PC-9 (cell line): ENCODE results near the gene OR7G3. TPM values are rescaled to one million over a fixed set of nuclear protein-coding genes. Genes with fewer than 3 reads are reported as not detected.

Experiments
- BruUV-seq: library from RNA; stranded (reverse); fragments of 400-500 nt; replicated peaks from 2 replicates; lab custom pipeline; 2021; lab: Mats Ljungman, UMichigan
- CTCF ChIA-PET: fragments of 300-600 bp; sonication (Branson Sonifier 250); formaldehyde crosslinking; loops from one replicate; lab custom pipeline; 2022; ENCODE audit warnings: antibody characterized with exemption; lab: Charles Lee
- POLR2A ChIA-PET: fragments of 300-600 bp; sonication (Branson Sonifier 250); formaldehyde crosslinking; loops from one replicate; lab custom pipeline; 2022; ENCODE audit warnings: antibody characterized with exemption; ENCODE audit not compliant: unreplicated experiment; lab: Charles Lee
- DNase-seq, 2 experiments: peaks; one replicate each; pipeline versions ENCODE4 v3.0.0 to v3.0.0-alpha.2; 2015 to 2022; ENCODE audit warnings: mixed read lengths in 1 of 2
- H2AFZ ChIP-seq: fragments of 200-600 bp; sonication (generic); 2 replicates; pipeline ENCODE4 v1.8.1; 2017; ENCODE audit warnings: antibody characterized with exemption
- H3F3A ChIP-seq: fragments of 200-600 bp; sonication (generic); 2 replicates; pipeline ENCODE4 v1.8.1; 2017; ENCODE audit warnings: antibody characterized with exemption, mild to moderate bottlenecking, low read depth; ENCODE audit not compliant: insufficient read depth
- H3K27ac ChIP-seq: fragments of 200-600 bp; sonication (generic); 2 replicates; pipeline ENCODE4 v1.6.1; 2016; ENCODE audit warnings: mixed run types
- H3K27me3 ChIP-seq: fragments of 200-600 bp; sonication (generic); 2 replicates; pipeline ENCODE4 v1.6.1; 2016; ENCODE audit warnings: low read depth, mixed run types; ENCODE audit not compliant: insufficient read depth
- H3K36me3 ChIP-seq: fragments of 200-600 bp; sonication (generic); 2 replicates; pipeline ENCODE4 v1.6.1; 2016; ENCODE audit warnings: low read depth, mixed run types
- H3K4me1 ChIP-seq: fragments of 200-600 bp; sonication (generic); replicated peaks from 2 replicates; pipeline ENCODE4 v1.6.1; 2016; ENCODE audit warnings: mixed run types; ENCODE audit not compliant: insufficient read depth
- H3K4me2 ChIP-seq: fragments of 200-600 bp; sonication (generic); 2 replicates; pipeline ENCODE4 v1.6.1; 2017; ENCODE audit warnings: mixed run types
- H3K4me3 ChIP-seq: fragments of 200-600 bp; sonication (generic); 2 replicates; pipeline ENCODE4 v1.6.1; 2016; ENCODE audit warnings: mixed run types
- H3K79me2 ChIP-seq: fragments of 200-600 bp; sonication (generic); 2 replicates; pipeline ENCODE4 v1.6.1; 2017; ENCODE audit warnings: low read depth, mixed run types
- H3K9me2 ChIP-seq: fragments of 200-600 bp; sonication (generic); 2 replicates; pipeline ENCODE4 v1.8.1; 2017; ENCODE audit warnings: mild to moderate bottlenecking; ENCODE audit not compliant: insufficient read depth
- H3K9me3 ChIP-seq: fragments of 200-600 bp; sonication (generic); 2 replicates; pipeline ENCODE4 v1.8.1; 2016; ENCODE audit warnings: low read depth; ENCODE audit not compliant: insufficient read depth
- H4K20me1 ChIP-seq: fragments of 200-600 bp; sonication (generic); 2 replicates; pipeline ENCODE4 v1.8.1; 2017; ENCODE audit not compliant: insufficient read depth
- EZH2 ChIP-seq: fragments of 200-600 bp; sonication (generic); IDR thresholded peaks from 2 replicates; pipeline ENCODE4 v1.8.0; 2017; ENCODE audit warnings: antibody characterized with exemption, low read depth
- intact Hi-C: fragments of 100-400 bp; cut with micrococcal nuclease; formaldehyde crosslinking; loops from one replicate; pipeline ENCODE4 v1.10.0; 2022; ENCODE audit not compliant: unreplicated experiment
- total RNA-seq: library from RNA; stranded (reverse); gene quantifications from 2 replicates; pipeline ENCODE4 v1.2.3, GENCODE V29; 2021
- TF ChIP-seq, protein P1 (sequence below): fragments of 200-600 bp; sonication (generic); conservative IDR thresholded peaks from 2 replicates; pipeline ENCODE4 v1.6.1; 2017; ENCODE audit warnings: mixed run types, antibody characterized with exemption, mild to moderate bottlenecking, moderate library complexity

The OR7G3 gene
- total RNA-seq, 1 experiment from 2014 or later, result not detected

- Histone ChIP-seq H3K27me3 (no peaks in the 10 kb centered on the region), H3F3A (peaks cover 17% of the 10 kb centered on the region; the same call in 1 of the 2 replicates), H3K4me1 (no peaks in the 10 kb centered on the region), H3K9me2 (no peaks in the 10 kb centered on the region), H3K4me2 (no peak overlapping the region), H2AFZ (no peak overlapping the region), H4K20me1 (no peaks in the 10 kb centered on the region), H3K79me2 (peaks cover 14% of the 10 kb centered on the region), H3K36me3 (peaks cover 85% of the 10 kb centered on the region), H3K27ac (no peak overlapping the region), H3K9me3 (peaks cover 69% of the 10 kb centered on the region), H3K4me3 (no peak overlapping the region; the same call in 1 of the 2 replicates)
- POLR2A ChIA-PET, result no interaction called here
- BruUV-seq, result no TSS peak
- CTCF ChIA-PET, result no interaction called here
- intact Hi-C loops, result no loop called here
- no peak for TF ChIP-seq EZH2
- TF ChIP-seq, protein P1, sequence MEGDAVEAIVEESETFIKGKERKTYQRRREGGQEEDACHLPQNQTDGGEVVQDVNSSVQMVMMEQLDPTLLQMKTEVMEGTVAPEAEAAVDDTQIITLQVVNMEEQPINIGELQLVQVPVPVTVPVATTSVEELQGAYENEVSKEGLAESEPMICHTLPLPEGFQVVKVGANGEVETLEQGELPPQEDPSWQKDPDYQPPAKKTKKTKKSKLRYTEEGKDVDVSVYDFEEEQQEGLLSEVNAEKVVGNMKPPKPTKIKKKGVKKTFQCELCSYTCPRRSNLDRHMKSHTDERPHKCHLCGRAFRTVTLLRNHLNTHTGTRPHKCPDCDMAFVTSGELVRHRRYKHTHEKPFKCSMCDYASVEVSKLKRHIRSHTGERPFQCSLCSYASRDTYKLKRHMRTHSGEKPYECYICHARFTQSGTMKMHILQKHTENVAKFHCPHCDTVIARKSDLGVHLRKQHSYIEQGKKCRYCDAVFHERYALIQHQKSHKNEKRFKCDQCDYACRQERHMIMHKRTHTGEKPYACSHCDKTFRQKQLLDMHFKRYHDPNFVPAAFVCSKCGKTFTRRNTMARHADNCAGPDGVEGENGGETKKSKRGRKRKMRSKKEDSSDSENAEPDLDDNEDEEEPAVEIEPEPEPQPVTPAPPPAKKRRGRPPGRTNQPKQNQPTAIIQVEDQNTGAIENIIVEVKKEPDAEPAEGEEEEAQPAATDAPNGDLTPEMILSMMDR, result no peak
- DNase-seq, result no peak
Observed at GRCh38 chr19:9159891-9160290, 33.1 kb upstream of the OR7G3 start.

GRCh38 chr19:9156304-9156703 lies 29.6 kb upstream of the OR7G3 start:
- TF ChIP-seq, protein P1, result no peak
- H3K79me2 ChIP-seq, result peaks cover 49% of the 10 kb centered on the region
- ChIA-PET POLR2A (no interaction called here), CTCF (no interaction called here)
- no TSS peak for BruUV-seq
- no peak overlapping the region for H2AFZ ChIP-seq
- H3F3A ChIP-seq, result peaks cover 16% of the 10 kb centered on the region; the same call in 1 of the 2 replicates
- intact Hi-C loops, result no loop called here
- peaks cover 80% of the 10 kb centered on the region for H3K9me3 ChIP-seq
- no peaks in the 10 kb centered on the region for H3K27me3 ChIP-seq
- H4K20me1 ChIP-seq, result no peaks in the 10 kb centered on the region; the same call in 1 of the 2 replicates
- DNase-seq, result no peak
- no peak overlapping the region for H3K4me2 ChIP-seq
- H3K4me1 ChIP-seq, result no peaks in the 10 kb centered on the region
- H3K4me3 ChIP-seq, result no peak overlapping the region
- H3K27ac ChIP-seq, result no peak overlapping the region
- peaks cover 97% of the 10 kb centered on the region for H3K36me3 ChIP-seq
- H3K9me2 ChIP-seq, result no peaks in the 10 kb centered on the region

GRCh38 chr19:9155591-9155990 lies 28.8 kb upstream of the OR7G3 start:
- Histone ChIP-seq H4K20me1 (peaks cover 2% of the 10 kb centered on the region), H3K9me2 (no peaks in the 10 kb centered on the region), H3K79me2 (peaks cover 56% of the 10 kb centered on the region), H2AFZ (no peak overlapping the region), H3K36me3 (peaks cover 96% of the 10 kb centered on the region), H3K4me1 (no peaks in the 10 kb centered on the region), H3K9me3 (peaks cover 80% of the 10 kb centered on the region), H3F3A (peaks cover 9% of the 10 kb centered on the region; the same call in 1 of the 2 replicates), H3K27ac (no peak overlapping the region), H3K4me3 (no peak overlapping the region), H3K4me2 (no peak overlapping the region), H3K27me3 (no peaks in the 10 kb centered on the region)
- no peak for DNase-seq
- TF ChIP-seq, protein P1, result no peak
- TF ChIP-seq EZH2, result no peak
- intact Hi-C loops, result no loop called here
- BruUV-seq, result no TSS peak
- ChIA-PET POLR2A (no interaction called here), CTCF (no interaction called here)
